Heart right ventricle (tissue), 16 donors: ENCODE results near the gene PRR5. TPM values are rescaled to one million over a fixed set of nuclear protein-coding genes. Genes with fewer than 3 reads are reported as not detected.
"Not testable (repeated sequence)": the region's sequence is repeated elsewhere in the genome, so short reads cannot be mapped to it uniquely, and the experiment has no call there.

Source experiments
- ATAC-seq, 8 donors: fragments of 200-7000 bp; cut with Tn5 transposase; one replicate each; pipeline ENCODE4 v1.9.1; 2020; ENCODE audit warnings: mild to moderate bottlenecking in 8 of 8, moderate library complexity in 8 of 8, moderate number of reproducible peaks in 1 of 8
- DNase-seq, 2 donors: peaks; one replicate each; pipeline ENCODE4 v3.0.0-alpha.2; 2020
- H3K27ac ChIP-seq, 10 donors: fragments of 200-600 bp; sonication (generic) in 2 of 10; one replicate each; pipeline versions ENCODE4 v1.5.0 to v1.8.0; 2020 to 2022; ENCODE audit warnings: mild to moderate bottlenecking in 3 of 10
- H3K27me3 ChIP-seq, 7 donors: fragments of 200-600 bp; one replicate each; pipeline ENCODE4 v1.8.0; 2021 to 2022; ENCODE audit warnings: mild to moderate bottlenecking in 2 of 7
- H3K36me3 ChIP-seq, 9 donors: fragments of 200-600 bp; sonication (generic) in 1 of 9; one replicate each; pipeline versions ENCODE4 v1.5.0 to v1.8.0; 2020 to 2022; ENCODE audit warnings: mild to moderate bottlenecking in 2 of 9
- H3K4me1 ChIP-seq, 9 donors: fragments of 200-600 bp; sonication (generic) in 1 of 9; one replicate each; pipeline versions ENCODE4 v1.5.0 to v1.8.0; 2020 to 2022; ENCODE audit warnings: mild to moderate bottlenecking in 4 of 9
- H3K4me3 ChIP-seq, 10 donors: fragments of 200-600 bp; sonication (generic) in 2 of 10; one replicate each; pipeline versions ENCODE4 v1.5.0 to v1.8.0; 2020 to 2022; ENCODE audit warnings: mild to moderate bottlenecking in 7 of 10, moderate library complexity in 2 of 10
- H3K9me3 ChIP-seq, 11 donors: fragments of 200-600 bp in 10 of 11; sonication (generic) in 2 of 11; one replicate each; pipeline versions ENCODE4 v1.5.0 to v1.8.0; 2013 to 2022; ENCODE audit warnings: mild to moderate bottlenecking in 2 of 11, control low read depth in 1 of 11, moderate library complexity in 1 of 11
- WGBS, 2 donors: extraction: QIAGEN DNeasy Blood & Tissue Kit; methylation state at CpG; one replicate each; pipeline ENCODE4 v1.1.7; 2013; ENCODE audit warnings: inconsistent platforms in 1 of 2; 5-methylcytosine and 5-hydroxymethylcytosine counted together
- intact Hi-C, 10 donors: fragments of 100-400 bp; cut with DNase I; formaldehyde crosslinking; loops; one replicate each; pipeline versions ENCODE4 v1.11.1 to v1.14.2; 2022
- polyA plus RNA-seq, 2 donors: library from polyadenylated mRNA; stranded (reverse); fragments of 200-250 nt; gene quantifications; one replicate each; pipeline ENCODE4 v1.2.3, GENCODE V29; 2013
- total RNA-seq, 10 donors: library from RNA; stranded (reverse); fragmentation: NEBNext Ultra II Directional in 3 of 10; extraction: Animal tissue kit (Norgen Biotek cat#: 25700) in 3 of 10; gene quantifications; one replicate each; pipeline versions ENCODE4 v1.2.1 to v1.2.4, GENCODE V29; 2021 to 2023
- TF ChIP-seq, protein P1 (sequence below), 9 donors: fragments of 200-600 bp; sonication (generic) in 2 of 9; IDR thresholded peaks; one replicate each; pipeline versions ENCODE4 v1.5.0 to v1.8.0; 2021 to 2022; ENCODE audit warnings: antibody characterized with exemption in 9 of 9, mild to moderate bottlenecking in 5 of 9, moderate library complexity in 1 of 9
- donor health status: Arrhythmogenic right ventricular cardiomyopathy.
- donor health status: ischemic (EF 13 %, LVEDD 7.1; RV severe dilation, severe dysfunction).
- donor health status: healthy with polysubstance abuse.
- donor health status: DM: no; HTN: yes; CAD: no.
- donor health status: DM: no; HTN: no; CAD: no.
- donor health status: ischemic (EF 25% LVEDD 6.9; RV normal size, moderate dysfunction).
- donor health status: ischemic (EF 25% LVEDD 5.7; RV mildly dilated, moderate dysfunction).
- donor health status: healthy.
- donor health status: DM: yes; HTN: yes; CAD: no.
- donor health status: Ischemic cardiomyopathy.
- donor health status: ischemic (EF 35%, LVEDD 5.7; RV mildly dilated, moderate dysfunction).
- donor health status: nonischemic (EF 11% LVEDD 7.7; RV severe dilation, severe dysfunction).
- donor health status: DM: yes; HTN: yes; CAD: no.
- donor health status: PGD.
- donor health status: ischemic (EF 29% LVEDD 5.4; RV normal size, mild dysfunction).
- donor health status: nonischemic (EF 23%, LVEDD 6.1; RV moderate dilation, normal function).

The PRR5 gene
- total and polyA plus RNA-seq, 12 donors = 0.96 to 4.8 (median 2.9) TPM

DNA sequence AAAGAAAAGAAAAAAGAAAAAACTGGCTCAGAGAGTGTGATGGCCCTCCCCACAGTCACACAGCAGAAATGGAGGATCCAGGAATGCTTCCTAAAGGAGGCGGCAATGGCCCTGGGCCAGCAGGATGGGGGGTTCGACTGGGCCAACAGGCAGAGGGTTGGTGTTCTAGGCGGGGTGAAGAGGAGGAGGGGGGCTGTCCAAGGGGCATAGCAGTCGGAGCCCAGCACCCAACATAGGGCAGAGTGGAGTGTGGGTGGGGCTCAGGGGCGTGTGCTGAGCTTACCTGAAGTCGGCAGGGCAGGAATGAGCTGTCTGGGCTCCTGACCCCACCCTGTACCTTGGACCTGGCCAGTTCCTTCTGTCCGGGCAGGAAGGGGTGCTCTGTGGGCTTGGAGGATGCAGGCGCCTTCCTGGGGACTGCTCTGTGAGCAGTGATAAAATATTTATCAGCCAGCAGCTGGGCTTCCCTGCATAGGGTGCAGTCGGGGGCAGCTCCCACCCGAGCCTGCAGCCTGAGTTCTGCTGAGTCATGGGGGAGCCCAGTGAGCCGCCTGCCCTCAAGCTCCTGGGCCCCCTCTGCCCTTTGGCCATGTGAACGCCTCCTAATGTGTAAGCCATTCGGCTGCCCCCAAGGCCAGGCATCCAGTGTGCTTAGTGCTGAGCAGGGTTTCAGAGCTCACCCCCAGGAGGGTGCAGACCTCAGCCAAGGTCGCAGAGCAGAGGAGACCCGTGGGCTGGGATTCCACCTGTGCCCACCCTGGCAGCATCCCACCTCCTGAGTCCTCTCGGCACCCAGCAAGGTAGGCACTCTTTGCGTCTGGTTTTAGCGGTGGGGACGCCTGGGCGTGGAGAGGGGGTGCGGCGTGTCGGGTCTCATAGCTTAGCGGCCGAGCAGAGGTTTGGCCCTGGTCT lies 25.3 kb upstream of the PRR5 start:
- peaks cover 0 to 17% (median 0%) of the 10 kb centered on the region in 7 donors for H3K27me3 ChIP-seq
- intact Hi-C loops = no loop called here
- peaks cover 0 to 15% (median 4%) of the 10 kb centered on the region in 9 donors for H3K4me1 ChIP-seq
- H3K4me3 ChIP-seq = no peak overlapping the region
- no peak overlapping the region for H3K27ac ChIP-seq
- ATAC-seq (peak in 7 of 8 donors; percentile 20 to 57 (median 30)), DNase-seq (no peak)
- TF ChIP-seq, protein P1, sequence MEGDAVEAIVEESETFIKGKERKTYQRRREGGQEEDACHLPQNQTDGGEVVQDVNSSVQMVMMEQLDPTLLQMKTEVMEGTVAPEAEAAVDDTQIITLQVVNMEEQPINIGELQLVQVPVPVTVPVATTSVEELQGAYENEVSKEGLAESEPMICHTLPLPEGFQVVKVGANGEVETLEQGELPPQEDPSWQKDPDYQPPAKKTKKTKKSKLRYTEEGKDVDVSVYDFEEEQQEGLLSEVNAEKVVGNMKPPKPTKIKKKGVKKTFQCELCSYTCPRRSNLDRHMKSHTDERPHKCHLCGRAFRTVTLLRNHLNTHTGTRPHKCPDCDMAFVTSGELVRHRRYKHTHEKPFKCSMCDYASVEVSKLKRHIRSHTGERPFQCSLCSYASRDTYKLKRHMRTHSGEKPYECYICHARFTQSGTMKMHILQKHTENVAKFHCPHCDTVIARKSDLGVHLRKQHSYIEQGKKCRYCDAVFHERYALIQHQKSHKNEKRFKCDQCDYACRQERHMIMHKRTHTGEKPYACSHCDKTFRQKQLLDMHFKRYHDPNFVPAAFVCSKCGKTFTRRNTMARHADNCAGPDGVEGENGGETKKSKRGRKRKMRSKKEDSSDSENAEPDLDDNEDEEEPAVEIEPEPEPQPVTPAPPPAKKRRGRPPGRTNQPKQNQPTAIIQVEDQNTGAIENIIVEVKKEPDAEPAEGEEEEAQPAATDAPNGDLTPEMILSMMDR (IDR thresholded peaks at IDR 0.05) = no peak
- H3K36me3 ChIP-seq = no peaks in the 10 kb centered on the region
- 43 to 45% methylated on average over 25 of the region's 25 CpGs for WGBS, 2 donors
- no peaks in the 10 kb centered on the region for H3K9me3 ChIP-seq

DNA sequence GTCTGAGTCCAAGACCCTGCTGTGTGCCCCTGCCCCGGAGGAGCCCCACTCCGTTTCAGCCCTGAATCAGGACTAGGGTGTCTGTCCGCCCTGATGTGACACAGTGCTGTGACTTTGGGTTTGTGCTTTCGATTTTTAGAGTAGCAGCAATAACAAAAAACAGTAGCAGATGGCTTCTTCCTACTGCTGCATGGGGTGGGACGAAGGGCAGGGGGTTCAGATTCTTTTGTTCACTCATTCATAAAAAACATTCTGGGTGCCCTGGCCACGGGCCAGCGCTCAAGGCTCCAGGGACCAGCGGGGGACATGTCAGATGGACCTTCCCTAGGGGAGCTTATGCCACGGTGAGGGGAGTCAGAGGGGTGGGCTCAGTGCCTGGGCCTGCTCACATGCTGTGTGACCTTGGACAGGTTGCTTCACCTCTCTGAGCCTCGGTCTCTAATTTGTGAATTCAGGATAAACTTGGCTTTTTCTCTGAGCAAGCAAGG lies 24.6 kb upstream of the PRR5 start:
- Histone ChIP-seq H3K9me3 (no peaks in the 10 kb centered on the region), H3K27me3 (peaks cover 0 to 17% (median 0%) of the 10 kb centered on the region in 7 donors), H3K27ac (no peak overlapping the region), H3K4me3 (no peak overlapping the region), H3K36me3 (no peaks in the 10 kb centered on the region), H3K4me1 (peaks cover 0 to 19% (median 5%) of the 10 kb centered on the region in 9 donors)
- TF ChIP-seq, protein P1 (IDR thresholded peaks at IDR 0.05) = no peak
- 71 to 72% methylated on average over 10 of the region's 10 CpGs for WGBS, 2 donors
- intact Hi-C loops = no loop called here
- DNase-seq (no peak), ATAC-seq (no peak)

DNA sequence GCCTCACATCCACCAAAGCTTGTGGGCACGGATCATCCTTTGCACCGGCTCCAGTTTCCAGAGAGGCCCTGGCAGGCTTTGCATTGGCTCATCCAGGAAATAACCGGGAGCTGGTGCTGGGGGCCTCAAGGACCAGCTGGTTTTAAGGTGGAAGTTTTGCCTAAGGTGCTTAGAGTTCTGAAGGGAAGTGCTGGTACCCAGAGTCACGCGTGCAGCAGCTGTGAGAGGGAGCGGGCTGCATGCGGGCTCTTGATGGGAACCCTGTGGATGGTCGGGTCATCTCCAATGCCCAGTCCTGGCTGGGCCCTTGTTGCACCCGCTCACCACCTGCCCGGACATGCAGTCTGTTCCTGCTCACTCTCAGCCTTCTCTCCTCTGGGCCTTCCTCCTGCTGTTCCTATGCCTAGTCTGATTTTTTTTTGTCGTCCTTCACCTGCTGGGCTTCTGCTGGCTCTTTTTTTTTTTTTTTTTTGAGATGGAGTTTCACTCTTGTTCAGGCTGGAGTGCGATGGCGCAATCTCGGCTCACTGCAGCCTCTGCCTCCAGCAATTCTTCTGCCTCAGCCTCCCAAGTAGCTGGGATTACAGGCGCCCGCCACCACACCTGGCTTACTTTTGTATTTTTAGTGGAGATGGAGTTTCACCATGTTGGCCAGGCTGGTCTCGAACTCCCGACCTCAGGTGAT lies 24.0 kb upstream of the PRR5 start:
- peaks cover 0 to 17% (median 0%) of the 10 kb centered on the region in 7 donors for H3K27me3 ChIP-seq
- H3K4me3 ChIP-seq = no peak overlapping the region
- TF ChIP-seq, protein P1 (IDR thresholded peaks at IDR 0.05) = no peak
- ATAC-seq = no peak
- H3K9me3 ChIP-seq = no peaks in the 10 kb centered on the region
- no peak for DNase-seq
- peaks cover 0 to 19% (median 5%) of the 10 kb centered on the region in 9 donors for H3K4me1 ChIP-seq
- intact Hi-C loops = no loop called here
- no peaks in the 10 kb centered on the region for H3K36me3 ChIP-seq
- 87 to 92% methylated on average over 18 of the region's 18 CpGs for WGBS, 2 donors
- H3K27ac ChIP-seq = no peak overlapping the region

DNA sequence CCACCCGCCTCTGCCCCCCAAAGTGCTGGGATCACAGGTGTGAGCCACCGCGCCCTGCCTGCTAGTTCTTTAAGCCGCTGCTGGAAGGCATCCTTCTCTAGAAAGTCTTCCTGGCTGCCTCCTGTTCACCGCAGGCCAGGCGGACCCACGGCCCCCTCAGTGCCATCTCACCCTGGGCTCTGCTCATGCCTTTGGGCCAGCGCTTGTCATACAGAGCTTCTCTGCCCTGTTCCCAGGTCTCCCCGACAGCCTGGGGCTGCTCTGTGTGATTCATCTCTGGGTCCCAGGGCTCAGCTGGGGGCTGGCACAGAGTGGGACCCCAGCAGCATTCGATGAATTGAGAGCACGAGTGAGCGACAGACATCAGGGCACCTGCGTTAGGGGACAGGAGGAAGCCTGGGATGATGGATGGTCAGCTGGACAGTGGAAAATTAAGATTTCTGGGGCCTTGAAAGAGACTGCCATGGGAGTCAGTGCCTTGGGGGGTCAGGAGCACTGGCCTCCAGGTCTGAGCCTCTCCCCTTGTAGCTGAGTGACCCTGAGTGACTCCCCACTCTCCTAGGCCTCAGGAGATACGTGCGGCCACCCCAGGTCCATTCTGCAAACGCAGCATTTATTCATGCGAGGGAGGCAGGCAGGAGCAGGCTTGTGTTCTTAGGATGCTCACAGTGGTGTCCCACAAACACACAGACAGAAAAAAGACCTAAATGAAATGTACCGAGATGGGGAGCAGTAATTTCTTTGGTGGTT lies 23.3 kb upstream of the PRR5 start:
- 93 to 95% methylated on average over 18 of the region's 18 CpGs for WGBS, 2 donors
- no peak for ATAC-seq
- no peaks in the 10 kb centered on the region for H3K36me3 ChIP-seq

DNA sequence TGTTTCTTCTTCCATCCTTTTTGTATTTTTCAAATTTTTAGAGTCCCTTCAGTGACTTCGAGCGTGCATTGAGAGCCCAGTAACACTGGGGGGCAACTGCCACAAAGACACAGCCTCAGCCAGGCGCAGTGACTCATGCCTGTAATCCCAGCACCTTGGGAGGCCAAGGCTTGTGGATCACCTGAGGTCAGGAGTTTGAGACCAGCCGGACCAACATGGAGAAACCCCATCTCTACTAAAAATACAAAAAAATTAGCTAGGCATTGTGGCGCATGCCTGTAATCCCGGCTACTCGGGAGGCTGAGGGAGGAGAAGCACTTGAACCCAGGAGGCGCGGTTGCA lies 22.7 kb upstream of the PRR5 start:
- Histone ChIP-seq H3K27me3 (peaks cover 0 to 17% (median 0%) of the 10 kb centered on the region in 7 donors), H3K4me1 (peaks cover 0 to 21% (median 6%) of the 10 kb centered on the region in 9 donors)
- H3K36me3 ChIP-seq, DNase-seq, H3K27ac ChIP-seq, H3K9me3 ChIP-seq, H3K4me3 ChIP-seq, ATAC-seq, intact Hi-C loops: not testable (repeated sequence)
- WGBS, 2 donors = 94% methylated on average over 9 of the region's 9 CpGs

More for the DNA sequence above, 23.3 kb upstream of the PRR5 start:
- intact Hi-C loops = no loop called here
- Histone ChIP-seq H3K9me3 (no peaks in the 10 kb centered on the region), H3K27me3 (peaks cover 0 to 17% (median 0%) of the 10 kb centered on the region in 7 donors), H3K4me1 (peaks cover 0 to 19% (median 5%) of the 10 kb centered on the region in 9 donors), H3K4me3 (no peak overlapping the region), H3K27ac (no peak overlapping the region)
- DNase-seq = no peak
- TF ChIP-seq, protein P1 (IDR thresholded peaks at IDR 0.05) = no peak
